MM.1S (cell line): ENCODE measurements around the gene COMTD1.

Experiments
- DNase-seq: peaks from one replicate; pipeline ENCODE4 v3.0.0-alpha.2; 2015
- H2AFZ ChIP-seq: fragments of 300-600 bp; sonication (generic); 2 replicates; pipeline ENCODE4 v1.6.0; 2016; ENCODE audit warnings: antibody characterized with exemption, low read length
- H3F3A ChIP-seq: fragments of 300-600 bp; sonication (generic); 2 replicates; pipeline ENCODE4 v1.6.1; 2016; ENCODE audit warnings: mild to moderate bottlenecking, antibody characterized with exemption, low read length, moderate library complexity, mixed read lengths; ENCODE audit not compliant: insufficient read depth
- H3K27ac ChIP-seq: fragments of 300-600 bp; sonication (generic); 2 replicates; pipeline ENCODE4 v1.5.1; 2016; ENCODE audit warnings: mild to moderate bottlenecking, low read length
- H3K27me3 ChIP-seq: fragments of 300-600 bp; sonication (generic); replicated peaks from 2 replicates; pipeline ENCODE4 v1.6.0; 2016; ENCODE audit warnings: low read length; ENCODE audit not compliant: insufficient read depth
- H3K36me3 ChIP-seq: fragments of 300-600 bp; sonication (generic); replicated peaks from 2 replicates; pipeline ENCODE4 v1.6.1; 2016; ENCODE audit warnings: mild to moderate bottlenecking, low read length, mixed read lengths; ENCODE audit not compliant: insufficient read depth
- H3K4me1 ChIP-seq: fragments of 300-600 bp; sonication (generic); 2 replicates; pipeline ENCODE4 v1.6.1; 2016; ENCODE audit warnings: low read length, mixed read lengths
- H3K4me2 ChIP-seq: fragments of 300-600 bp; sonication (generic); 2 replicates; pipeline ENCODE4 v1.6.0; 2016; ENCODE audit warnings: low read depth, low read length
- H3K4me3 ChIP-seq: fragments of 300-600 bp; sonication (generic); 2 replicates; pipeline ENCODE4 v1.5.1; 2016; ENCODE audit warnings: low read length, mixed read lengths
- H3K79me2 ChIP-seq: fragments of 300-600 bp; sonication (generic); 2 replicates; pipeline ENCODE4 v1.6.1; 2016; ENCODE audit warnings: mixed run types, low read length, mixed read lengths
- H3K9ac ChIP-seq: fragments of 300-600 bp; sonication (generic); 2 replicates; pipeline ENCODE4 v1.6.1; 2016; ENCODE audit warnings: low read length, mixed read lengths
- H3K9me2 ChIP-seq: fragments of 300-600 bp; sonication (generic); replicated peaks from 2 replicates; pipeline ENCODE4 v1.6.1; 2016; ENCODE audit warnings: mild to moderate bottlenecking, low read length, mixed read lengths; ENCODE audit not compliant: insufficient read depth
- H3K9me3 ChIP-seq: fragments of 300-600 bp; sonication (generic); replicated peaks from 2 replicates; pipeline ENCODE4 v1.6.1; 2016; ENCODE audit warnings: mild to moderate bottlenecking, low read length, mixed read lengths; ENCODE audit not compliant: insufficient read depth
- H4K20me1 ChIP-seq: fragments of 300-600 bp; sonication (generic); 2 replicates; pipeline ENCODE4 v1.6.1; 2016; ENCODE audit warnings: mild to moderate bottlenecking, low read length, moderate library complexity, mixed read lengths; ENCODE audit not compliant: insufficient read depth
- CTCF ChIP-seq: fragments of 300-600 bp; sonication (generic); IDR thresholded peaks from 2 replicates; pipeline ENCODE4 v1.5.1; 2016; ENCODE audit warnings: antibody characterized with exemption, low read length, mixed read lengths
- EZH2 ChIP-seq: fragments of 300-600 bp; sonication (generic); optimal IDR thresholded peaks from 2 replicates; pipeline ENCODE3; 2017; ENCODE audit warnings: low read depth, mild to moderate bottlenecking, antibody characterized with exemption, low read length, mixed read lengths
- EZH2phosphoT487 ChIP-seq: fragments of 300-600 bp; sonication (generic); IDR thresholded peaks from 2 replicates; pipeline ENCODE4 v1.6.1; 2018; ENCODE audit warnings: antibody characterized with exemption, low read length

The COMTD1 gene

GRCh38 chr10:75281974-75282373, 46.2 kb upstream of the COMTD1 start:
- no peaks in the 10 kb centered on the region for H3K36me3 ChIP-seq
- no peaks in the 10 kb centered on the region for H3K9me3 ChIP-seq
- no peak overlapping the region for H3K4me2 ChIP-seq
- no peak overlapping the region for H3K9ac ChIP-seq
- no peaks in the 10 kb centered on the region for H3K27me3 ChIP-seq
- H3K27ac ChIP-seq = no peak overlapping the region
- no peaks in the 10 kb centered on the region for H3K9me2 ChIP-seq
- H3K79me2 ChIP-seq = no peaks in the 10 kb centered on the region
- H3K4me3 ChIP-seq = no peak overlapping the region
- TF ChIP-seq EZH2 (no peak), EZH2phosphoT487 (no peak), CTCF (no peak)
- no peaks in the 10 kb centered on the region for H4K20me1 ChIP-seq
- DNase-seq = no peak
- no peaks in the 10 kb centered on the region for H3F3A ChIP-seq
- H2AFZ ChIP-seq = no peak overlapping the region
- no peaks in the 10 kb centered on the region for H3K4me1 ChIP-seq

- DNase-seq = no peak
- H3K27me3 ChIP-seq = no peaks in the 10 kb centered on the region
- H3K36me3 ChIP-seq = no peaks in the 10 kb centered on the region
- no peak overlapping the region for H3K4me3 ChIP-seq
- H3K9ac ChIP-seq = no peak overlapping the region
- H3F3A ChIP-seq = no peaks in the 10 kb centered on the region
- TF ChIP-seq EZH2phosphoT487 = no peak
- TF ChIP-seq EZH2 = no peak
- TF ChIP-seq CTCF = no peak
- no peaks in the 10 kb centered on the region for H4K20me1 ChIP-seq
- H3K9me2 ChIP-seq = no peaks in the 10 kb centered on the region
- no peaks in the 10 kb centered on the region for H3K79me2 ChIP-seq
- no peaks in the 10 kb centered on the region for H3K9me3 ChIP-seq
- H3K27ac ChIP-seq = no peak overlapping the region
- H3K4me2 ChIP-seq = no peak overlapping the region
- H2AFZ ChIP-seq = no peak overlapping the region
- no peaks in the 10 kb centered on the region for H3K4me1 ChIP-seq
Measured at GRCh38 chr10:75280236-75280635, 44.5 kb upstream of the COMTD1 start.

- Histone ChIP-seq H3F3A (no peaks in the 10 kb centered on the region), H3K9me3 (no peaks in the 10 kb centered on the region), H3K9ac (no peak overlapping the region), H3K36me3 (no peaks in the 10 kb centered on the region), H4K20me1 (no peaks in the 10 kb centered on the region), H3K4me1 (no peaks in the 10 kb centered on the region), H3K79me2 (no peaks in the 10 kb centered on the region), H3K9me2 (no peaks in the 10 kb centered on the region), H3K27ac (no peak overlapping the region), H3K4me2 (no peak overlapping the region), H2AFZ (no peak overlapping the region), H3K27me3 (no peaks in the 10 kb centered on the region), H3K4me3 (no peak overlapping the region)
- DNase-seq = no peak
- TF ChIP-seq EZH2 = no peak
- TF ChIP-seq EZH2phosphoT487 = no peak
- no peak for TF ChIP-seq CTCF
Measured at GRCh38 chr10:75276069-75276872, 40.5 kb upstream of the COMTD1 start.
